ENCODE measurements around the gene PHF2.

DNA sequence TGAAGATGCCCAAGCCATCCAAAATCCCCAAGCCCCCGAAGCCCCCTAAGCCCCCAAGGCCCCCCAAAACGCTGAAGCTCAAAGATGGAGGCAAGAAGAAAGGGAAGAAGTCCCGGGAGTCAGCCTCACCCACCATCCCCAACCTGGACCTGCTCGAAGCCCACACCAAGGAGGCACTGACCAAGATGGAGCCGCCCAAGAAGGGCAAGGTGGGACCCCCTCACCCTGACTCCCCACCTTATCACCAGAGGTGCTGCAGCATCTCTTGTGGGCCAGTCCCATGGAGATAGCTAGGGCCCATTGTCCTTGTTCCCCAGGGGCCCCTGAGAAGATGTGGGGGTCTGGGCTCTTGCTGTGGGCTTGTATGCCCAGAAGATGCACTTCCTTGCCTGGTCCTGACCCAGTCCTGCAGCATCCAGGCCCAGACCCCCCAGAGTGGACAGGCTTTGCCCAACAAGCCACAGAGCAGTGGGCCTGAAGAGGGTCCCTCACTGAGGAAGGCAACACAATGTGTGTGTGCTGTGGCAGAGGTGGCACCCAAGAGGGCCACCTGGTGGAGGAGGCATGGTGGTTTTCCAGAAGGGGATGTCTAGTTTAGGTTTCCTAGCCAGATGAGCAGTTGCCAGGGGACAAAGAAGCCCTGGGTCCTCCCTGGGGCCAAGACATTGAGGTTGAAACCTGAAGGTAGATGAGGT is 84.1 kb downstream of the PHF2 start:
- TF ChIP-seq, protein P1, sequence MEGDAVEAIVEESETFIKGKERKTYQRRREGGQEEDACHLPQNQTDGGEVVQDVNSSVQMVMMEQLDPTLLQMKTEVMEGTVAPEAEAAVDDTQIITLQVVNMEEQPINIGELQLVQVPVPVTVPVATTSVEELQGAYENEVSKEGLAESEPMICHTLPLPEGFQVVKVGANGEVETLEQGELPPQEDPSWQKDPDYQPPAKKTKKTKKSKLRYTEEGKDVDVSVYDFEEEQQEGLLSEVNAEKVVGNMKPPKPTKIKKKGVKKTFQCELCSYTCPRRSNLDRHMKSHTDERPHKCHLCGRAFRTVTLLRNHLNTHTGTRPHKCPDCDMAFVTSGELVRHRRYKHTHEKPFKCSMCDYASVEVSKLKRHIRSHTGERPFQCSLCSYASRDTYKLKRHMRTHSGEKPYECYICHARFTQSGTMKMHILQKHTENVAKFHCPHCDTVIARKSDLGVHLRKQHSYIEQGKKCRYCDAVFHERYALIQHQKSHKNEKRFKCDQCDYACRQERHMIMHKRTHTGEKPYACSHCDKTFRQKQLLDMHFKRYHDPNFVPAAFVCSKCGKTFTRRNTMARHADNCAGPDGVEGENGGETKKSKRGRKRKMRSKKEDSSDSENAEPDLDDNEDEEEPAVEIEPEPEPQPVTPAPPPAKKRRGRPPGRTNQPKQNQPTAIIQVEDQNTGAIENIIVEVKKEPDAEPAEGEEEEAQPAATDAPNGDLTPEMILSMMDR (IDR thresholded peaks at IDR 0.05; ENCODE audit: insufficient read depth, low read length), result no peak
- TF ChIP-seq POLR2AphosphoS5 (IDR thresholded peaks at IDR 0.05; ENCODE audit: low read depth) (no peak), SPI1 (IDR thresholded peaks at IDR 0.05; ENCODE audit: borderline replicate concordance, low read depth) (no peak), GABPA (IDR thresholded peaks at IDR 0.05; ENCODE audit: low read depth) (no peak)
- TF ChIP-seq, protein P2, sequence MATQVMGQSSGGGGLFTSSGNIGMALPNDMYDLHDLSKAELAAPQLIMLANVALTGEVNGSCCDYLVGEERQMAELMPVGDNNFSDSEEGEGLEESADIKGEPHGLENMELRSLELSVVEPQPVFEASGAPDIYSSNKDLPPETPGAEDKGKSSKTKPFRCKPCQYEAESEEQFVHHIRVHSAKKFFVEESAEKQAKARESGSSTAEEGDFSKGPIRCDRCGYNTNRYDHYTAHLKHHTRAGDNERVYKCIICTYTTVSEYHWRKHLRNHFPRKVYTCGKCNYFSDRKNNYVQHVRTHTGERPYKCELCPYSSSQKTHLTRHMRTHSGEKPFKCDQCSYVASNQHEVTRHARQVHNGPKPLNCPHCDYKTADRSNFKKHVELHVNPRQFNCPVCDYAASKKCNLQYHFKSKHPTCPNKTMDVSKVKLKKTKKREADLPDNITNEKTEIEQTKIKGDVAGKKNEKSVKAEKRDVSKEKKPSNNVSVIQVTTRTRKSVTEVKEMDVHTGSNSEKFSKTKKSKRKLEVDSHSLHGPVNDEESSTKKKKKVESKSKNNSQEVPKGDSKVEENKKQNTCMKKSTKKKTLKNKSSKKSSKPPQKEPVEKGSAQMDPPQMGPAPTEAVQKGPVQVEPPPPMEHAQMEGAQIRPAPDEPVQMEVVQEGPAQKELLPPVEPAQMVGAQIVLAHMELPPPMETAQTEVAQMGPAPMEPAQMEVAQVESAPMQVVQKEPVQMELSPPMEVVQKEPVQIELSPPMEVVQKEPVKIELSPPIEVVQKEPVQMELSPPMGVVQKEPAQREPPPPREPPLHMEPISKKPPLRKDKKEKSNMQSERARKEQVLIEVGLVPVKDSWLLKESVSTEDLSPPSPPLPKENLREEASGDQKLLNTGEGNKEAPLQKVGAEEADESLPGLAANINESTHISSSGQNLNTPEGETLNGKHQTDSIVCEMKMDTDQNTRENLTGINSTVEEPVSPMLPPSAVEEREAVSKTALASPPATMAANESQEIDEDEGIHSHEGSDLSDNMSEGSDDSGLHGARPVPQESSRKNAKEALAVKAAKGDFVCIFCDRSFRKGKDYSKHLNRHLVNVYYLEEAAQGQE (IDR thresholded peaks at IDR 0.05; ENCODE audit: insufficient replicate concordance, low read depth), result no peak
